GM21360 (cell line): Measurements from ENCODE around the gene ZFP91.

Source experiments
- ATAC-seq: cut with Tn5 transposase; IDR thresholded peaks from one replicate; pipeline ENCODE4 v1.9.1; 2021; ENCODE audit warnings: mild to moderate bottlenecking, moderate library complexity; ENCODE audit not compliant: unreplicated experiment

The ZFP91 gene

DNA sequence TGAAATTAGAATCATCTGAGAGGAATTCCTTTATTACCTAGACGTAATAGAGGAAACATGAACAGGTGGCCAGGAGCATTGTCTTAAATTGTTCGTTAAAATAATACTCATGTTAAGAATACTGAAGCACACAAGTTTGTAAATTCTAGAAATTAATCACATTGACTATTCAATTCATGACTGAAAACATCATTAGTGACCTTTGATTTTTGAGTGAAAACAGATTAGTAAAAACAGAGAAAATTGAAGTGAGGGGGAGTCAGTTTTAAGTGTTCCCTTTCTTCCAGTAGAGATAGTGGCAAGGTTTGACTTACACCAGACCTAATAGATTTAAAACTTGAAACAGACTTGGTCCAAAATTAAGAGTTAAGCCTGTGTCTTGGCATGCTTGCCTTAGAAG, 1.4 kb downstream of the ZFP91 start:
- no peak for ATAC-seq

DNA sequence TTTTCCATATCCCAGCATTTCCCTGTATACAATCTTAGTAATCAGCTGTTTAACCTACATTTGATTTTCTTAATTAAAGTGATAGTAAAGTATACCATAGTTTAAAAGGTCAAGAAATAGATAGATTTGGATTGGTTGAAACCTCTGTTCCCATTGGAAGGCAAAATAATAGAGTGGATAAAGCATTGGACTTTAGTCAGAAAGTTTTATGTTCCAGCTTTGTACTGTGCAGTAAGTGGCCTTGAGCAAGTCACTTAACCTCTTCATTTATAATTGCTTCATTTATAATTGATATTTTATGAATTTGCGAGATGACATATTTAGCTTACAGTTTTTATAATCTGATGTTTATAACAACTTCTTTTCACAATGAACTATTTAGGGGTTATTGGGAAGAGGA, 3.6 kb downstream of the ZFP91 start:
- no peak for ATAC-seq

DNA sequence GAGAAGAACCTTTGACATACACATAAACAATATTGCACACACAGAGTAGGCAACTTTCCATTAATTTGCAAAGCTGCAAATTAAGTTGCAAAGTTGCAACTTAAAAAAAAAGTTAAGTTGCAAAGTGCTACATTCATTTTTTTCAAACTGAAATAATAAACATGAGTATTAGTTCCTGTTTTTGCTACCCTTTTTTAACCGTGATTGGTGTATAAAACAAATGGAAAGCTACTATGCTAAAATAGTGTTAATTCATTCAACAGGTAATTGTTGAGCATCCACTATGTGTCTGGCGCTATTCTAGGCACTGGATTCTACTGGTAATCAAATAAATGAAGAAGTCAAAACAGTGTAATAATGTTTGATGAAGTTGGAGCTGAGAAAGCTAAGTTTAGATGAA, 8.1 kb downstream of the ZFP91 start:
- no peak for ATAC-seq

DNA sequence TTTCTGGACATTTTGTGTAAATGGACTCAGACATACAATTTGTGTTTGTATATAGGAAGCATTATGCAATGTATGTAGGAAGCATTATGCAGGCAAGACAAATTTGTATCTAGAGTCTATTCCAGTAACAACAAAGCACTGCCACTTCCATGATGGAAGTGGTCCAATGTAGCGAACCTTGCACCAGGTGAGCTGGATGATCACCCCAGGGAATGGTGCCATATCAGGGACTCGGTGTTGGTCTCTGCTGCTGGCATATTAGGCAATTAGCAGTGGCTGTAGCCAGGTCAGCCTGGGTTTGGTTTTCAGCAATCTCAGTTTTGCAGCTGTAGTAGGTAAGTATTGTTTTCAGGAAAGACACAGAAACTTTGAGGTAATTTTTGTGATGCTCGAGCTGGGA, 12.8 kb downstream of the ZFP91 start:
- ATAC-seq: no peak

DNA sequence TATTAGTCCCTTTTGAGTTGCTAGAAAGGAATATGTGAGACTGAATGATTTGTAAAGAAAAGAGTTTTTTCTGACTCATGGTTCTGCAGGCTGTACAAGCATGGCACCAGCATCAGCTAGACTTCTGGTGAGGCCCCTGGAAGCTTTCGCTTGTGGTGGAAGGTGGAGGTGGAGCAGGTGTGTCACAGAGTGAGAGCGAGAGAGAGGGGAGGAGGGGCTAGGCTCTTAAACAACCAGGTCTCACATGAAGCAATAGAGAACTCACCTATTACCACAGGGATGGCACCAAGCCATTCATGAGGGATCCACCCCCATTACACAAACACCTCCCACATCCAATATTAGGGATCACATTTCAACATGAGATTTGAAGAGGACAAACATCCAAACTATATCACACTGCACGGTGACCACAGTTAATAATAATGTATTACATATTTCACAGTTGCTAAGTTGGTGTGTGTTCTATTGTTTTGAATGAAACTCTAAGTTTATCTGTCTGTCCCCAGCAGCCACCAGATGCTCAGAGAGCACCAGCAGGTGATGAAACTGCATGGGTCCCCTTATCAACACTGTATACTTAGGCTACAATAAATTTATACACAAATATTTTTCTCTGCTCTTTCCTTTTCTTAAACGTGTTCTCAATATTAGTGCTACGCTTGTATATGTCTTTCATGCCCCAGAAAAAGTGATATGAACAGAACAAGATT, 14.1 kb downstream of the ZFP91 start:
- ATAC-seq: no peak

DNA sequence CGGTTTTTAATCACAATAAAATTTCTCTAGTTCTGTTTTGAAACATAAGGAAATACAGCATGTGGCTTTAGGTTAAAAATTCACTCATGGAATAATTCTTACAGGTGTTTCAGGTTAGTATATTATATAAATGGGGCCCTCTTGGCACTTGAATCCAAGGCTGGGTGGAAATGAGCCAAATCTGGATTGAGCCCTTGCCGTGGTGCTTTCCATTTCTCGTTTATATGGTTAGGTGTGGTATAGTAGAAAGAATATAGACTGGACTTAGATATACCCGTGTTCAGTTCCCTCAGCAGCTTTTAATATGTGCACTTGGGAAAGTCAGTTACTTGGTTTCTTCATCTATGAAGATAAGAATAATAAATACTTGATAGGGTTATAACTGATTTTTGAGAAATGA, 16.0 kb downstream of the ZFP91 start:
- no peak for ATAC-seq

DNA sequence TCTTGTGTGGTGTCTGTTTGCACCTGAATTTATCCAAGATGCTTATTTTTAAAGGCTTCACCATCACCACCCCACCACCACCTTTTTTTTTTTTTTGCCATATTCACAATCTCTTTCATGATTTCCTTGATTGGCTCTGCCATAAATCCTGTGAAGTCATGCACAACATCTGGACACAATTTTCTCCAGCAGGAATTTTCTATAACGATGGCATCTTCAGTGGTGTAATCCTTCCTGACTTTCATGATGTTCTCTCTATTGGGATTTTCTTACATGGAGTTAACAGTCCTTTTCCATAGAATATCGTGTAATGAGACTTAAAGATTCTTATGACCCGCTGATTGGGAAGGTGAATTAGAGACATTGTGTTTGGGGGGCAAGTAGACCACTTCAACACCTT, 17.8 kb downstream of the ZFP91 start:
- no peak for ATAC-seq

DNA sequence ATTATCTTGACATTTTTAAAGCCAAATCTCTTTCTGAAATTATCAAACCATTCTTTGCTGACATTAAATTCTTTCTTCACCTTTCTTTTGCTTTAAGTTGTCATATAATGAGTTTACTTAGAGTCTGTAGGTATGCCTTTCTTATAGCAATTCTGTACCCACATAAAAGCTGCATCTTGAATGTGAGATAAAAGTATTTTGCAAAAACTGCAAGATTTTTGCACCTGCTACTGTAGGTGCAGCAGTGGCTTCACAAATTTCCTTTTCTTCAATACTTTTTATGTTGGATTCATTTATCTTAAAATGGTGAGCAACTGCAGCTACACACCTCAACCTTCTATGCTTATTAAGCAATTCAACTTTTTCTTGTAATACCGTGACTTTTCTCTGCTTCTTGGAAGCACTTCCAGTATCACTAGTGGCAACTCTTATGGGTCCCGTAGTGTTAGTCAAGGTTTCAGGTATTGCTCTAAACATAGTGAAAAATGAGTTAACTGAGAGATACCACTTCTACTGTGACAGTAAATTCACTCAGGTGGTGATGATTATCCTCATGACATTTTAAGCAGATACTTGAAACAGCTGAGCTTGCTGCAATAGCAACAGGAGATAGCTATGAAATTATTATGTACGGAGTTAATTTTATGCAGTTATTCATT, 18.8 kb downstream of the ZFP91 start:
- no peak for ATAC-seq

DNA sequence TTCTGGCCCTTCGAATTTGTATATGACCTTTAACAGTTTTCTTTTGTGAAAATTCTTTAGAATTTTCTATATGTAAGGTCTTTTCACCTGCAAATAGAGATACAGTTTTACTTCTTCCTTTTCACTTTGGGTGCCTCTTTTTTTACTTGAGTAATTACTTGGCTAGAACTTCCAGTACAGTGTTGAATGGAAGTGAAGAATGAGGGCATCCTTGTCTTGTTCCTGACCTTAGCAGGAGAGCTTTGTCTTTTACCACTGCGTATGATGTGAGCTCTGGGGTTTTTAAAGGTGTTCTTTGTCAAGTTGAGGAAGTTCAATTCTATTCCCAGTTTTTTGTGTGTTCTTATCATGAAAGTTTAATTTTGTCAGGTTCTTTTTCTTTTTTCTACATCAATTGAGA, 21.6 kb downstream of the ZFP91 start:
- no peak for ATAC-seq

DNA sequence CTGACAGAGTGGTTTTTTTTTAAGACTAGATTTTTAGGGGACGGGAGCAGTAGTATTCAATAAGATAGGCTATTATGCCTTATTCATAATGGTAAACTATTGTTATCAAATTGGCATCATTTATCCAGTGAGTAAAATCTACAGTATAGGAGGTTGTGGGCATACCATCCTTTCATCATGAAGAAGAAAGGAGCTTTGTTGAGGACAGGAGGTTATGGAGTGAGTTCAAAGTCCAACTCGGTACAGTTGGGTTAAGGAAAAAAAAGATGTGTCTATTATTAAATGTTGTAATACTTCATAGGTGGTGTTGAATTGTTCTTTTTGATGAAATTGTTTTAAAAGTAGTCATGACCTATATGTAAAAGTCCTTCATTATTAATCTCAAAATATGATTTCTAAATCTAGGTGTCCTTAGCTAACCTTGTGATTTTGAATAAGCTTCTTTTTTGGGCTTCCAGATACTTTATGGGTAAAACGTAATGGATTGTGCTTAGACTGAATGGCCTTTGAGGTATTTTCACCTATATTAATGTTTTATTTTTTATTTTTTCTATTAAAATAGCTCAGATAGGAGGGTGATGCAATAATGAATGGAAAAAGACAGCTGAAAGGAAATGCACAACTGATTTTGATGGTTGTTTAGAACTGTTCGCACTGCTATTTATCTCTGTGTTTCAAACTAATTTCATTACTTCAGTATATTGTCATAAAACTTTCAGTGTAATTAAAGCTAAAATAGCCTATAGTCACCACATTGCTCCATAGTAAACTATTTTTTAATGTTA, 28.3 kb downstream of the ZFP91 start:
- no peak for ATAC-seq

DNA sequence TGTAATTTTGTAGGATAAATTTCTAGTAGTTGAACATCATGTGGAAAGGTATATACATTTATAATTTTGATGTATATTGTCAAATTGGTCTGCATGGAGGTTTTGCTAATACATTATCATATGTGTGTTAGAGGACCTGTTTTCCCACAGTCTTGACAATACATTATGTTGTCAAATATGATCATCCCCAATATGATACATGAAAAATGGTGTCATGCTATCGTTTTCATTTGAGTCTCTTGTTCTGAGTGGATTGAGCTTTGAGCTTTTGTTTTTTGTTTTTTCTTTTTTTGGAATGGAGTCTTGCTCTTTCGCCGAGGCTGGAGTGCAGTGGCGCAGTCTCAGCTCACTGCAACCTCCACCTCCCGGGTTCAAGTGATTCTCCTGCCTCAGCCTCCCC, 29.5 kb downstream of the ZFP91 start:
- no peak for ATAC-seq

DNA sequence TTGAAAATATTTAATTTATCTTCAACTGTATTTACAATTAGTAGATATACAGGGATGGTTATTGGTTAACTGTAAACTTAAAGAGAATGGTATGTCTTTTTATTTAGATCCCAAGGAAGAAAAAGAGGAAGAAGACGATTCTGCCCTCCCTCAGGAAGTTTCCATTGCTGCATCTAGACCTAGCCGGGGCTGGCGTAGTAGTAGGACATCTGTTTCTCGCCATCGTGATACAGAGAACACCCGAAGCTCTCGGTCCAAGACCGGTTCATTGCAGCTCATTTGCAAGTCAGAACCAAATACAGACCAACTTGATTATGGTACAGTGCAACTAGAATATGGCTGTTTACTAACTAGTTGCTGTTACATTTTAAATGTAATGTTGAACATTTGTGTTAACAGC, 30.9 kb downstream of the ZFP91 start:
- no peak for ATAC-seq

DNA sequence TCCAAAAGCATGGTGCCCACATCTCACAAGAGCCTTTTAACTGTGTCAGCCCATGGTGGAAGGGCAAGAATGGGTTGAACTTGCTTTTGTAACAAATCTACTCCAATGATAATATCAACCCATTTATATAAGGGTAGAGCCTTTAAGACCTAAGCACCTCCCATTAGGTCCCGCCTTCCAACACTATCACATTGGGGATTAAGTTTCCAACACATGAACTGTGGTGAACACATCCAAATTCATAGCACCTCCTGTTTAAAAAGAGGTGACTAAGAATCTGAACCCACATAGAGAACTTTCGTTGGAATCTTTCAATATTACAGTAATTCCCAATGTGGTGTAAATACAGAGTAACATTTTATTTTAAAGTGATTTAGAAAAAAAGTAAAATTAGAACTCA, 34.4 kb downstream of the ZFP91 start:
- no peak for ATAC-seq

DNA sequence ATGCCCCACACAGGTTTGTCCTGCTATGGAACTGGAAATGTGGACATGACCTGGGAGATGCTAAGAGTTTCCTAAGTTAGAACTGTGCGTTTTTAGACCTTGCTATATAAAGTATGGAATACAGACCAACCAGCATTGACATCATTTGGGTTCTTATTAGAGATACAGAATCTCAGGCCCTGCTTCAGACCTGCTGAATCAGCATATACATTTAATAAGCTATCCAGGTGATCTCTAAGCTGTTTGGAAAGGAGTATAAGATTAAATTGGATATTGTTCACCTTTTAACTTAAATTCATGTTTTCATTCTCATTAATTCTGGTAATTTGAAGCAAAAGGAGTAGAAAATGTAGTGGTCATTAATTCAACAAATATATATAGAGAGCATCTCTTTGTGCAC, 36.7 kb downstream of the ZFP91 start:
- ATAC-seq: no peak

DNA sequence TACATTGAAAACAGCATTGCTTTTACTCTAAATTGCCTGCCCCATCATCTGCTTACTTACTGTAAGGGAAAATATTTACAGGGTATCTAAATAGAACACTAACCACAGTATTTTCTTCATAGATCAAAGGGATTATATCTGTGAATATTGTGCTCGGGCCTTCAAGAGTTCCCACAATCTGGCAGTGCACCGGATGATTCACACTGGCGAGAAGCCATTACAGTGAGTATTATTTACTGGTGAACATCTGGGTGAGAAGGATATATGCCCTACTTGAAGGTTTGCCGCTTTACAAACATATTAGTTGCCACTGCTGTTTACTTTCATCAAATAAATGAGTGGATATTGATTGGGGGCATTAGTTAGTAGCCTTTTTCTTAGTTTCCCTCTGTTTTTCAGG, 37.7 kb downstream of the ZFP91 start:
- no peak for ATAC-seq

DNA sequence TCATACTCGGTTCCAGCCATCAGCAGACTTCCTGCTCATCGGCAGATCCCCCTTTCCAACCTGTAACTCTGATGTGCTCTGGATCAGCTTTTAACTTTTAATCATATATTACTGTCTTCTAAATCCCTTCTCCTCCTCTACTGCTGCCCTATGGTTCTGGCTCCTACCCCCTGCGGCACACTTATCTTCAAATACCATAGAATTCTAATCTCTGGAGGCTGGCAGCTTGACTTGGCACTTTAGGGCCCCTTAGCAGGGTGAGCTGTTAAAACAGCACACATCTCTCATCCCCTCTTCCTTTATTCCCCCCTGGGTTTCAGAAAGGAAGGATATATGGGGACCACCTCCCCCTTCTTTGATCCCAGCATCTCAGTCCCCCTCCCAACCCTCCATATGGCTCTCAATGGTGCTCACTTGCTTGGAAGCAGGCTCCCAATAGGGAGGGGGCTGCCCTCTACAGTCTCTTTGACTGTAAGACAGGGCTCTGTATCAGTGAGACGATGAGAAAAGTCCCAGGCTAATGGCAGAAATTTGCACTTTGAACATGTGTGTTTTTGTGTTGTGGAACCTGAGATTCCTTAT, 39.2 kb downstream of the ZFP91 start:
- no peak for ATAC-seq

DNA sequence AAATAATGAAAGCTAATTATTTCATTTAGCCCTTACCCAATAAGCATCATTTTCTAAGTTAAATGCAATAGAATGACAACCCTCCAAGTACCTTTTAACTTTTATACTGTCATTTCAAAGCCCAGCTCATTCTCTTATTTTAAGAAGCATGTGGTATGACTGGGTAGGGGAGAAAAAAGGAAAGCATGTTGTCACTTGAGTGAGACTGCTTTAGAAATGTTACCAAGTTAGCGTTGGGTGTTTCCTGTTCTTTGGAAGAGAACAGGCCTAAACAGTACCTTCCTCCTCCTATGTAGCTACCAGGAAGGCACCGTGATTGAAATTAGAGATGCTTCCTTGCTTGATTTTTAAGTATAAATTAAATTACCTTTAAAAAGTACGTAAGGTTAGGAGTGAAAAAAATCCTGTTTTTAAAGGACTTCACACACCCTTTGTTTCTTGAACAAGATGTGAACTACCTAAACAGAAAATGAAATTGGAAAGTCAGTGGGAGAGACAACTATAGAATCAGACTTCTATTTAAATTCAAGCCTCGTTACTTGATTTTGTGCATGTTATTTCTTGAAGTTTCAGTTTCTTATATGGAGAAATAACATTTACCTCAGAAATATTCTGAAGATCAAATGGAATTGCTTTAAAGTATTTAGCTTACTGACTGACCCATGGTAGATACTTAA, 42.9 kb downstream of the ZFP91 start:
- no peak for ATAC-seq

DNA sequence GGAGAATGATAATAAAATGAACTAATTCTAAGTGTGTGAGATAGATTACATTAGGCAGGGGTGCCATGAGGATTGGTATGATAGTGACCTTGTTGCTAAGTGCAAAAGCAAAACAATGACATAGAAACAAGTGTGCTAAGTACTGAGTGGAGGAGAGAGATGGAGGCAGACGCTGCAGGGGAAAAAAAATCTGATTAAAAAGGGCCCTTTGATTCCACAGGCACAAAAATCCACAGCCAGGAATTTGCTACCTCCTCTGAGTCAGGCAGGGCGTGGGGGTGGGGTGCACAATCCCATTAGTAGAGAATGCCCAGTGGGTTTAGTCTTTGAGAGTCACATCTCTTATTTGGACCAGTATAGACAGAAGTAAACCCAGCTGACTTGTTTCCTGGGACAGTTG, 43.5 kb downstream of the ZFP91 start, which contains the start of gene CNTF:
Gene CNTF, plus strand, starts transcription at position 322 of the 400 bp plus-strand sequence. CDS start 88 bp downstream, outside the sequence.
- ATAC-seq: no peak

DNA sequence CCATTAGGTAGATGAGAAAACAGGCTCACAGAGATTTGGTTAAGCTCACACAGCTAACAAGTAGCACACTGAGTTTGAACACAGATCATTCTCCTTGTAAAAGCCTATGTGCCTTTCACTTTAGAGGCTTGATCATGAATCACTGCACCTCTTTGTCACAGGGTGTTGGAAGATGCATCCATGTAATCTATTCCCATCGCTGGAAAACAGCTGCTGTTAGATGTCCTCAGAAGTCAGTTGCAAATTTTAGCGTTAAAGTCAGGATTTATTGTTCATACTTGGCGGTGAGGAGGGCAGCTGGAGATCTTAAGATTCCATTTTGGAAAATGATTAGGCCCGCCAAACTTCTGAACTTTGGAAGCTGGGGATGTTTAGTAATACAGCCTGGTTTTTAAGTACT, 46.2 kb downstream of the ZFP91 start:
- ATAC-seq: no peak

DNA sequence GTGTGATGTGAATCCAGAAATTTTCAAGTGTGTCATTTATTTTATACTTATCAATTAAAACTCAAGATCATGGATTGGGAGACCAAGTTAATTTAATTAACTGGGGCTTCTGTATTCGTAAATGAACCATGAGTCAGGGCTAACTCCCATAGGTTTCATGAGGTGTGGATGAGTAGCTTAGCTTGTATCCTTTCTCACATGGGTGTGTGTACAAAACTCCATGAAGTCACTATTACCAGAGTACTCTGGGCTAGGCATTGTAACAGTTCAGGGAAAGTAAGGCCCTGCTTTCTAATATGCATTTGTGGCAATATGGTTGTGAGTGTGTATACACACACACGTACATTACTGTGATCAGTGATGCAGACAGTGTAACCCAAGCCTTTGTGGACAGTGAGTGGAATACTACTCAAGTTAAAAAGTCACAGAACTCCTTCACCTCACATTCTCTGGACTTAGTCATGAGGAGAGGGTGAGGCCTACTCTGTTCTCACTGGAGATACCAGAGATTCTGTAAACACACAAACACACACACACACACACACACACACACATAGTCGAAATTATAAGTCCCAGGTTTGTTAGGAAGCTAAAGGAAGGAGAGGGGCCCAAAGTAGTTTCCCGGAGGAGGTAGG, 47.1 kb downstream of the ZFP91 start:
- no peak for ATAC-seq
